HG03442 (cell line): Measurements from ENCODE around the gene YEATS2.

Experiments
- ATAC-seq: cut with Tn5 transposase; IDR thresholded peaks from one replicate; pipeline ENCODE4 v1.9.1; 2021; ENCODE audit warnings: mild to moderate bottlenecking, moderate library complexity; ENCODE audit not compliant: unreplicated experiment

The YEATS2 gene

GRCh38 chr3:183828538-183828870 is 130.9 kb downstream of the YEATS2 start:
- no peak for ATAC-seq

DNA sequence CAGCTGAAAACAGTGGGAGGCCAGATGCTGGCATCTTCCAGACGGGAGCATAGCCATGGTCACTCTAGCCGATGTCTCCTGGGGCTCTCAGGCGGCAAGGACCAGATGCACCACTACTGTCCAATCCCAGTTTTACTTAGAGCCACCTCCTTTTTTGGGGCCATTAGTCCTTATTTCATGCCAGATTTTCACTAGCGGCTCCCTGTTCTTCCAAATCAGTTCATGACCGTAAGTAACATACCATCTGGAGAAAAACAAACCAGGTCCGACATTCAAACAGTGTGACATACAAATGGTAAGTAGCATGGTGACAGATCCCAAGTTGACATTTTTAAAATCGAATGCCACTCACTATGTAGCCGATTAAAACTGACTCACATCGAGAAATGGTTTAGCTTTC is 131.9 kb downstream of the YEATS2 start:
- ATAC-seq = no peak

- ATAC-seq = no peak
Observed at GRCh38 chr3:183830187-183830586, 132.6 kb downstream of the YEATS2 start.

- ATAC-seq = no peak
Observed at GRCh38 chr3:183833516-183833915, 135.9 kb downstream of the YEATS2 start.

DNA sequence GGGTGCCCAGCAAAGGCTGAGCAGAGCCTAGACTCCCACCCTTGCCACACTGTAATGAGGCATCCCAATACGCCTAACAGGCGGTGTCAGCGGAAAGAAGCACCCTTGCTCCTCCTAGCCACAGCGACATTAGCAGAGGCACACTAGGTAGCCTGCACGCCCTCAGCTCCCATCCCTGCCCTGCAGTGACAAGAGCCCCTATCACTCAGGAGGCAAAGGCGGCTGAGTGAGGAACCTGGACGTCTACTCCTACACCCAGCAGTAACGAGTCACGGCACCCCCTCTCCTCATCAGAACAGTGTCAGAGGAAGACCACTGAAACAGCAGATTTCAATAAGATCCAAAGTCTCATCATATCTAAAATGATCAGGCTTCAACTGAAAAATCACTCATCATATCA is 139.8 kb downstream of the YEATS2 start:
- no peak for ATAC-seq

DNA sequence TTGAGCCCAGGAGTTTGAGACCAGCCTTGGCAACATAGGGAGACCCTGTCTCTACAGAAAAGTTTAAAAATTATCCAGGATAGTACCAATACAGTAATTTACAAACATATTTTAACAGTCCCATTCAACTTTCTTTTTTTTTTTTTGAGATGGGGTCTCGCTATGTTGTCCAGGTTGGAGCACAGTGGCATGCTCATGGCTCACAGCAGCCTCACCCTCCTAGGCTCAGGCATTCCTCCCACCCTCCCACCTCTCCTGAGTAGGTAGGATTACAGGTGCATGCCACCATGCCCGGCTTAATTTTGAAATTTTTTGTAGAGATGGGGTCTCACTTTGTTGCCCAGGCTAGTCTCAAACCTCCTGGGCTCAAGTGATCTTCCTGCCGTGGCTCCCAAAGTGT is 140.3 kb downstream of the YEATS2 start:
- ATAC-seq = no peak

GRCh38 chr3:183839751-183840150 is 142.2 kb downstream of the YEATS2 start:
- ATAC-seq = no peak

- ATAC-seq = no peak
Observed at GRCh38 chr3:183844606-183845005, 147.0 kb downstream of the YEATS2 start.

GRCh38 chr3:183845090-183845489 is 147.5 kb downstream of the YEATS2 start:
- ATAC-seq = no peak

- no peak for ATAC-seq
Observed at GRCh38 chr3:183845608-183846288, 148.2 kb downstream of the YEATS2 start.

GRCh38 chr3:183854318-183855035 is 156.9 kb downstream of the YEATS2 start:
- ATAC-seq = no peak

DNA sequence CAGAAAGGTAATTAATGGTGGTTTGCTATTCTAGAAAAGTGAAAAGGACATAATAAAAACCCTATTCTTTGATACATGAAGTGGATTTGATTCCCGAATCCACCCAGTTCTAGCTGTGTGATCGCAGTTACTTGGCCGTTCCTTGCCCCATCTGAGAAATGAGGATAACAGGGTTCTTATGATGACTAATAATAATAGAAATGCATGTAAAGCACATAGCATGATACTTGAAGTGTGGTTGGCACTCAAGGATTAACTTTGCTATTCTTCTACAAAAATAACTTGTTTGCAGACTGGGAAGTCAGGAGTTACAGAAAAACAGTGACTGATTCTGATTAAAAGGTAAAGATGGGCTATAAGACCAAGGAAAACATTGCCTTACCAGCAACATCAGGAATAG is 160.3 kb downstream of the YEATS2 start:
- no peak for ATAC-seq
